Panc1 (cell line): Measurements from ENCODE around the gene PHKA2. TPM values are rescaled to one million over a fixed set of nuclear protein-coding genes. Genes with fewer than 3 reads are reported as not detected.

Experiments
- ATAC-seq: fragments of 200-7000 bp; cut with Tn5 transposase; 2 replicates; pipeline ENCODE4 v1.9.1; 2020; ENCODE audit warnings: mild to moderate bottlenecking, moderate library complexity
- BruUV-seq: library from RNA; stranded (reverse); fragments of 400-500 nt; replicated peaks from 2 replicates; lab custom pipeline; 2021; lab: Mats Ljungman, UMichigan
- CTCF ChIA-PET: fragments of 300-600 bp; sonication (Branson Sonifier 250); formaldehyde crosslinking; loops from one replicate; lab custom pipeline; 2022; ENCODE audit warnings: antibody characterized with exemption; lab: Charles Lee
- POLR2A ChIA-PET: fragments of 300-600 bp; sonication (Branson Sonifier 250); formaldehyde crosslinking; loops from one replicate; lab custom pipeline; 2022; ENCODE audit warnings: antibody characterized with exemption; lab: Charles Lee
- DNase-seq: peaks from one replicate; pipeline ENCODE4 v3.0.0-alpha.2; 2010; ENCODE audit warnings: low read depth, low spot score
- H3K27ac ChIP-seq: 2 replicates; pipeline ENCODE4 v1.5.1; 2011; ENCODE audit warnings: mild to moderate bottlenecking, low read length, inconsistent platforms
- H3K27me3 ChIP-seq: fragments of 200-500 bp; sonication (Bioruptor generic); 2 replicates; pipeline ENCODE4 v1.6.0; 2014; ENCODE audit warnings: low read length, inconsistent platforms; ENCODE audit not compliant: control insufficient read depth, insufficient read depth
- H3K36me3 ChIP-seq: fragments of 200-500 bp; sonication (Bioruptor generic); 2 replicates; pipeline ENCODE4 v1.5.1; 2014; ENCODE audit warnings: inconsistent platforms, mild to moderate bottlenecking, low read length, moderate library complexity; ENCODE audit not compliant: control insufficient read depth, insufficient read depth
- H3K4me1 ChIP-seq: 2 replicates; pipeline ENCODE4 v1.5.1; 2011; ENCODE audit warnings: inconsistent platforms, mild to moderate bottlenecking, low read length, moderate library complexity; ENCODE audit not compliant: control insufficient read depth, insufficient read depth
- H3K4me3 ChIP-seq, 2 experiments: 2 replicates each; pipeline ENCODE4 v1.5.1; 2011 to 2012; ENCODE audit warnings: low read depth in 2 of 2, low read length in 2 of 2, mild to moderate bottlenecking in 2 of 2, inconsistent platforms in 1 of 2, moderate library complexity in 1 of 2
- H3K9me3 ChIP-seq: fragments of 200-500 bp; sonication (Bioruptor generic); 2 replicates; pipeline ENCODE4 v1.5.1; 2014; ENCODE audit warnings: low read depth, mild to moderate bottlenecking, inconsistent platforms, low read length, moderate library complexity; ENCODE audit not compliant: control insufficient read depth, insufficient read depth
- CTCF ChIP-seq: fragments of 450-650 bp; IDR thresholded peaks from 2 replicates; pipeline ENCODE4 v1.5.1; 2017; ENCODE audit warnings: mild to moderate bottlenecking
- POLR2AphosphoS5 ChIP-seq: IDR thresholded peaks from 2 replicates; pipeline ENCODE4 v1.6.1; 2012; ENCODE audit warnings: mild to moderate bottlenecking, low read depth, low read length, moderate library complexity
- REST ChIP-seq, 2 experiments: IDR thresholded peaks; 2 replicates each; pipeline ENCODE4 v1.6.1; 2011 to 2012; ENCODE audit warnings: low read depth in 2 of 2, control low read depth in 1 of 2, low read length in 1 of 2, mild to moderate bottlenecking in 1 of 2, moderate library complexity in 1 of 2; ENCODE audit not compliant: insufficient read depth in 1 of 2
- SIN3A ChIP-seq: IDR thresholded peaks from 2 replicates; pipeline ENCODE4 v1.6.1; 2012; ENCODE audit warnings: low read depth, mild to moderate bottlenecking, low read length, moderate library complexity, borderline replicate concordance; ENCODE audit not compliant: insufficient read depth
- TCF7L2 ChIP-seq: IDR thresholded peaks from 2 replicates; pipeline ENCODE4 v1.6.1; 2011; ENCODE audit warnings: mild to moderate bottlenecking, low read depth, low read length, inconsistent platforms
- in situ Hi-C: cut with HindIII; loops from 2 replicates; pipeline ENCODE4 v1.10.0; 2016; ENCODE audit warnings: low sequenced_read_pairs, low pct_unique_long_range_greater_than_20kb
- intact Hi-C: fragments of 100-400 bp; cut with micrococcal nuclease; formaldehyde crosslinking; loops from one replicate; pipeline ENCODE4 v1.10.0; 2022; ENCODE audit not compliant: unreplicated experiment
- total RNA-seq: library from RNA; stranded (reverse); gene quantifications from one replicate; pipeline ENCODE4 v1.2.1, GENCODE V29; 2021; ENCODE audit not compliant: unreplicated experiment

PHKA2 gene
- total RNA-seq, 1 experiment from 2014 or later, result 20.6 TPM

DNA sequence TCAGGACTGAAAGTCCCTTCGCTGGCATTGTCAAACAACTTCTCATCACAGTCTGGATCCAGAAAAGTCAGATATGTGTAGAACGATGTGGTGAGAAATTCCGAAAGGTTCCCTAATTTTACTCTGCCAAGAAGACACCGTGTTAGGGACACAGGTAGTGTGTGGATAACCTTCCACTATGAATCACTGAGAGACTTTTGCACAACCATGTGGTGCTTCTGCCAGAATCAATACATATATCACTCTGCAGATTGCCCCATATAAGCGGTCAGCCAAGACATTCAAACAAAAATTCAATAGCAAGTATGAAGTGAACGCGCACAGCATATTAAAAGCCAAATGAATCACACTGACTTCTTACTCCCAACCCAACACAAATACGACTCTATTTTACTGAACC lies 63.8 kb downstream of the PHKA2 start:
- DNase-seq, result no peak
- in situ Hi-C loops, result no loop called here
- no TSS peak for BruUV-seq
- Histone ChIP-seq H3K27me3 (no peaks in the 10 kb centered on the region), H3K4me1 (no peaks in the 10 kb centered on the region), H3K36me3 (no peaks in the 10 kb centered on the region), H3K9me3 (no peaks in the 10 kb centered on the region), H3K4me3 (no peak overlapping the region), H3K27ac (no peak overlapping the region)
- TF ChIP-seq POLR2AphosphoS5, result no peak
- TF ChIP-seq SIN3A, result no peak
- no peak for TF ChIP-seq TCF7L2
- TF ChIP-seq CTCF, result no peak
- no peak for TF ChIP-seq REST (IDR thresholded peaks at IDR 0.05; ENCODE audit: insufficient read depth in 1 of 2, low read depth in 2 of 2, low read length in 1 of 2)
- intact Hi-C loops, result no loop called here
- POLR2A ChIA-PET, result no interaction called here
- CTCF ChIA-PET, result no interaction called here
- no peak for ATAC-seq

GRCh38 chrX:18917831-18918230 lies 66.1 kb downstream of the PHKA2 start:
- TF ChIP-seq SIN3A (no peak), CTCF (no peak), TCF7L2 (no peak), REST (IDR thresholded peaks at IDR 0.05; ENCODE audit: insufficient read depth in 1 of 2, low read depth in 2 of 2, low read length in 1 of 2) (no peak), POLR2AphosphoS5 (no peak)
- H3K36me3 ChIP-seq, result no peaks in the 10 kb centered on the region
- no peaks in the 10 kb centered on the region for H3K27me3 ChIP-seq
- ATAC-seq (no peak), DNase-seq (no peak)
- no peak overlapping the region for H3K4me3 ChIP-seq
- intact Hi-C loops, result no loop called here
- CTCF ChIA-PET, result no interaction called here
- POLR2A ChIA-PET, result no interaction called here
- no peak overlapping the region for H3K27ac ChIP-seq
- H3K4me1 ChIP-seq, result no peaks in the 10 kb centered on the region
- no TSS peak for BruUV-seq
- in situ Hi-C loops, result no loop called here
- H3K9me3 ChIP-seq, result no peaks in the 10 kb centered on the region
